ENCODE data around the gene SDC4. TPM values are rescaled to one million over a fixed set of nuclear protein-coding genes. Genes with fewer than 3 reads are reported as not detected.

Gene SDC4
- total RNA-seq, 1 experiment from 2014 or later = 100 TPM

DNA sequence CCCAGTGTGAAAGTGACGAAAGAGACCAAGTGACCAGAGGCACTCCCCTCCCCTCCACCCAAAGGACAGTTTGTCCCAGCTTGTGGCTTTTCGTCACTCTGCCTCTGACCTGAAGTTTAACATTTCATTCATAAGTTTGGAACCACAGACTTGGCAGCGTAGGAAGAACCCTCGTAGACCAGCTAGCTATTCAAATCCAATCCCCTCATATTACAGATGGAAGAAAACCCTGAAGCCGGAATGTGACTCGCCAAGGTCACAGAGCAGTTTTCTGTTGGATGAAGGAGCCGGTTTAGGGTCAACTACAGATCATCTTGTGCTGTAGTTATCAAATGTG, 10.8 kb upstream of the SDC4 start:
- CTCF ChIA-PET = interaction anchor here (1.1 to 2.6 kb wide), 2 partner anchors 78 to 412 kb away, joined by 4 to 11 read pairs; no protein-coding TSS in a partner anchor
- ATAC-seq (no peak), DNase-seq (ENCODE audit: low read depth, low spot score) (no peak)
- Histone ChIP-seq H3K9ac (ENCODE audit: low read length) (peak overlapping the region; percentile 47), H3K9me3 (ENCODE audit: control insufficient read depth in 1 of 2, insufficient read depth in 1 of 2, low read depth in 1 of 2, low read length in 2 of 2) (no peaks in the 10 kb centered on the region), H2AFZ (ENCODE audit: low read depth, low read length, poor library complexity, severe bottlenecking) (no peak overlapping the region), H3K27ac (ENCODE audit: low read depth, low read length) (no peak overlapping the region), H3K4me3 (replicated peaks in 1 of 2; ENCODE audit: low read depth in 1 of 2, low read length in 2 of 2) (no peak overlapping the region), H3K79me2 (ENCODE audit: insufficient read depth, low read length) (peaks cover 8% of the 10 kb centered on the region), H3K36me3 (ENCODE audit: control insufficient read depth in 1 of 2, insufficient read depth in 2 of 2, low read length in 2 of 2) (no peaks in the 10 kb centered on the region), H3K9me2 (ENCODE audit: insufficient read depth) (no peaks in the 10 kb centered on the region), H3K27me3 (ENCODE audit: insufficient read depth, low read length) (no peaks in the 10 kb centered on the region), H4K20me1 (ENCODE audit: insufficient read depth) (no peaks in the 10 kb centered on the region), H3K4me2 (ENCODE audit: low read length) (peak overlapping the region; percentile 78), H3K4me1 (ENCODE audit: control insufficient read depth in 1 of 2, insufficient read depth in 2 of 2, low read length in 2 of 2) (peaks cover 64 to 79% of the 10 kb centered on the region in 2 experiments)
- TF ChIP-seq POLR2A (IDR thresholded peaks at IDR 0.05; ENCODE audit: borderline replicate concordance, extremely low read depth, insufficient read depth, insufficient read length) (no peak), CBX3 (IDR thresholded peaks at IDR 0.05; ENCODE audit: low read depth) (no peak), ZNF274 (IDR thresholded peaks at IDR 0.05; ENCODE audit: low read depth, low read length) (no peak), POLR2AphosphoS5 (IDR thresholded peaks at IDR 0.05; ENCODE audit: low read depth, low read length) (no peak), TCF7L2 (IDR thresholded peaks at IDR 0.05; ENCODE audit: borderline replicate concordance, extremely low read depth, insufficient read depth, insufficient read length) (no peak), ZFX (IDR thresholded peaks at IDR 0.05) (no peak), EZH2 (IDR thresholded peaks at IDR 0.05) (no peak), JUND (IDR thresholded peaks at IDR 0.05) (no peak)
- TF ChIP-seq, protein P1, sequence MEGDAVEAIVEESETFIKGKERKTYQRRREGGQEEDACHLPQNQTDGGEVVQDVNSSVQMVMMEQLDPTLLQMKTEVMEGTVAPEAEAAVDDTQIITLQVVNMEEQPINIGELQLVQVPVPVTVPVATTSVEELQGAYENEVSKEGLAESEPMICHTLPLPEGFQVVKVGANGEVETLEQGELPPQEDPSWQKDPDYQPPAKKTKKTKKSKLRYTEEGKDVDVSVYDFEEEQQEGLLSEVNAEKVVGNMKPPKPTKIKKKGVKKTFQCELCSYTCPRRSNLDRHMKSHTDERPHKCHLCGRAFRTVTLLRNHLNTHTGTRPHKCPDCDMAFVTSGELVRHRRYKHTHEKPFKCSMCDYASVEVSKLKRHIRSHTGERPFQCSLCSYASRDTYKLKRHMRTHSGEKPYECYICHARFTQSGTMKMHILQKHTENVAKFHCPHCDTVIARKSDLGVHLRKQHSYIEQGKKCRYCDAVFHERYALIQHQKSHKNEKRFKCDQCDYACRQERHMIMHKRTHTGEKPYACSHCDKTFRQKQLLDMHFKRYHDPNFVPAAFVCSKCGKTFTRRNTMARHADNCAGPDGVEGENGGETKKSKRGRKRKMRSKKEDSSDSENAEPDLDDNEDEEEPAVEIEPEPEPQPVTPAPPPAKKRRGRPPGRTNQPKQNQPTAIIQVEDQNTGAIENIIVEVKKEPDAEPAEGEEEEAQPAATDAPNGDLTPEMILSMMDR (IDR thresholded peaks at IDR 0.05 in 2 of 3, conservative IDR thresholded peaks at IDR 0.05 in 1 of 3; ENCODE audit: borderline replicate concordance in 1 of 3, insufficient read depth in 1 of 3, low read depth in 2 of 3, low read length in 2 of 3) = no peak
- BruUV-seq (replicated peaks) = no TSS peak
- intact Hi-C loops (cut with micrococcal nuclease) = no loop called here
- POLR2A ChIA-PET = interaction anchor here (1.2 to 5.2 kb wide), 4 partner anchors 12 to 19 kb away, joined by 3 to 55 read pairs (median 6); partner anchors contain the start of gene SDC4
- RAD21 ChIA-PET (ENCODE audit: low non-redundant PET in 1 of 2, low total read pairs in 2 of 2, uncharacterized antibody in 2 of 2, unreplicated experiment in 2 of 2) = no interaction called here

Measured in HCT116 (cell line).